GM13976 (cell line): Measurements from ENCODE around the gene CAMK1D.
"Not testable (repeated sequence)": the region's sequence is repeated elsewhere in the genome, so short reads cannot be mapped to it uniquely, and the experiment has no call there.

Experiments used
- DNase-seq: peaks from one replicate; pipeline ENCODE4 v3.0.0; 2012; ENCODE audit warnings: low spot score
- CTCF ChIP-seq: IDR thresholded peaks from 2 replicates; pipeline ENCODE4 v1.5.1; 2012; ENCODE audit warnings: borderline replicate concordance, mild to moderate bottlenecking; ENCODE audit not compliant: insufficient read depth; ENCODE audit errors: extremely low read depth, missing control alignments, control extremely low read depth
- in situ Hi-C: fragments of 300-500 bp; cut with MboI; formaldehyde crosslinking; loops from one replicate; pipeline ENCODE4 v1.12.0; 2022; ENCODE audit warnings: low sequenced_read_pairs, mixed read lengths, inconsistent platforms; ENCODE audit not compliant: unreplicated experiment

Gene CAMK1D

GRCh38 chr10:12350167-12350872 is 973 bp downstream of the CAMK1D start:
- no peak for TF ChIP-seq CTCF
- in situ Hi-C loops: no loop called here
- DNase-seq: peak; percentile 71

DNA sequence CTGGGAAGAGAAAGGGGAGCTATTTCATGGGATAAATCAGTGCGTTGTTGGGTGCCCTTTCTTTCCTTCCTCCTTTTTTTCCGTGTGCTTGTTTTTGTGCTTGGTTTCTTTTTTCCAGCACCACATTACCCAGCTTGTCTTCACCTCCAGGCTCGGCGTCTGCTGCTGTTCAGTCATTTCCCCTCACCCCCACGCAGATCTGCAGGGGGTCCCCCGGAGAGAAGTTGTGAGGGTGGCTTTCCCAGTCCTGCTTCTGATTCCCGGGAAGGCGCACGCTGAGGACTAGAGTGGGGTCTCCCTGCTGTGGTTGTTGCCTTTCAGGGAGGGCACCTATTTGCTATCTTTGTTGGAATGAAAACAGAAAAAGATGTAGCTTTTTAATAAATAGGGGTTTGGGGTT is 1.6 kb downstream of the CAMK1D start:
- in situ Hi-C loops: no loop called here
- DNase-seq: no peak
- TF ChIP-seq CTCF: no peak

DNA sequence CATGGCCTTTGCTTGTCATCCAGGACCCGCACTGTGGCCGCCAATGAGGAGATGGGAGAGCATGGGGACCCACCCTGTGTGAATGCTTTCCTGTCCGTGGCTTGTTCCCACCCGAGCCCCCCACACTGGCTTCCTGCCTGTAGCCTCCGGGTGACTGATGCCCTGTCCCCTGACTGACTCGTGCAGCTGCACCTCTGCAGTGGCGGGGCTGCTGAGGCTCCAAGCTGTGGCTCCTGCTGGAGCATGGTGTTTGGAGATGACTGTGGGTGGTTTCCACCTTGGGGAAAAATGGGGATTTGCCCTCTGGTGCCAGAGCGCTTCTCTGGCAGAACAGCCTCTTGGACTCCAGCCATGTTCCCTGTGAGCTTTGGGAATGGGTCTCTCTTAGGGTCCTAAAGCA is 2.1 kb downstream of the CAMK1D start:
- DNase-seq: no peak
- no peak for TF ChIP-seq CTCF
- in situ Hi-C loops: no loop called here

DNA sequence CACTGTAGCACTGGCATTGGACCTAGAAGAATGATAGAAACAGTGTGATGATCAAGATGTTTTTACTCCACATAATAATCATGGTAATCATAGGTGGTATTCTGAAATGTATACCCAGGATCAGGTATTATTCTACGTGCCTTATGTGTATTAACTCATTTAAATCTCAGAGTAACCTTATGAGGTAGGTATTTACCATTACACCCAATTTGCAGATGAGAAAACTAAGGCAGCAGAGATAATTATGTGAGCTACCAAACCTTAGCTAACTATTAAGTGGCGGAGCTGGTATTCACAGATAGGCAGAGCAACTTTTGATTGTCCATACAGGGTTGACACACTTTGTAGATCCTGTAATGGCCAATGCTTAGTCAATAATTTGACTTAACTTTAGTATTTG is 2.5 kb downstream of the CAMK1D start:
- no peak for TF ChIP-seq CTCF
- DNase-seq: no peak
- in situ Hi-C loops: no loop called here

- no peak for TF ChIP-seq CTCF
- in situ Hi-C loops: no loop called here
- DNase-seq: no peak
Observed at GRCh38 chr10:12353399-12354242, 4.3 kb downstream of the CAMK1D start.

DNA sequence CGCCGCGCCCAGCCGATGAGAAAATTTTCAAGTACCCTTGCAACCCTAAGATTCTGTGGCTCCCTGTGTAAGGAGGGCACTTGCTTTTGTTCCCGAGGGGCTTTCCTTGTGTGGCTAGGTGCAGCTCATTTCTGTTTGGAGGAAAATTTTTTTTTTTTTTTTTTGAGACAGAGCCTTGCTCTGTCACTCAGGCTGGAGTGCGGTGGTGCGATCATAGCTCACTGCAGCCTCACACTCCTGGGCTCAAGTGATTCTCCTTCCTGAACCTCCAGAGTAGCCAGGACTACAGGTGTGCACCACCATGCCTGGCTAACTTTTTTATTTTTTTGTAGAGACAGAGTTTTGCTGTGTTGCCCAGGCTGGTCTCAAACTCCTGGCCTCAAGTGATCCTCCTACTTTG is 5.3 kb downstream of the CAMK1D start:
- DNase-seq, in situ Hi-C loops: not testable (repeated sequence)

DNA sequence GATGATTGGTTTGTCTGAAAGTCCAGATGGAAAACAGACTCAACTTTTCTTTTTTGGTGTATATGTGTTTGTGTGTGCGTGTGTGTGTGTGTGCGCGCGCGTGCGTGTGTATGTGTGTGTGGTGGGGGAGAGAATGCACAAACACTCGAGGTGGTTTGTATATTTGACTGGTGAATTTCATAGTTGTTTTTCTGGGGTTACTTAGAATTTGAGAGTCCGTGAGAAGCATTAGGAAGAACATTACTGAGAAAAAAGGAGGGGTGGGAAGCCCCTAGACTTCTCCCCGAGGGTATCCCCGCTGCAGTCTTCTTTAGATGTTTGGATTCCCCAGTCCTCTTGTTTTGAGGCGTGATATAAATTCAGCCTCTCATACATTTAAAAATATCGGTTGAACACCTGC is 6.0 kb downstream of the CAMK1D start:
- peak; percentile 61 for DNase-seq
- TF ChIP-seq CTCF: no peak
- in situ Hi-C loops: no loop called here
